SK-MEL-5 (cell line): ENCODE results near the gene RTKN. TPM values are rescaled to one million over a fixed set of nuclear protein-coding genes. Genes with fewer than 3 reads are reported as not detected.

ENCODE experiments used
- total RNA-seq: library from RNA; depleted of rRNA; stranded (reverse); fragments of >200 nt; shearing (Covaris generic); gene quantifications from 2 replicates; pipeline ENCODE4 v1.2.3, GENCODE V29; 2014; rRNA removed

The RTKN gene
- total RNA-seq, 1 experiment from 2014 or later: 59.5 TPM

Other genes with a start within 250 kb of the RTKN start
- 319 and 361 TPM in 2 replicates for gene MTHFD2, start 243.3 kb downstream of the RTKN start, total RNA-seq
- 0.29 and 0.63 TPM in 2 replicates for gene SLC4A5, start 98.5 kb downstream of the RTKN start, total RNA-seq
- gene DCTN1, start 61.6 kb downstream of the RTKN start, total RNA-seq: 136 and 139 TPM in 2 replicates
- 0.53 and 0.85 TPM in 2 replicates for gene C2orf81, start 20.3 kb downstream of the RTKN start, total RNA-seq
- gene WDR54, start 20.2 kb downstream of the RTKN start, total RNA-seq: 26.9 and 27.7 TPM in 2 replicates
- 21.6 and 23.6 TPM in 2 replicates for gene INO80B, start 13.2 kb upstream of the RTKN start, total RNA-seq
- gene WBP1, start 16.5 kb upstream of the RTKN start, total RNA-seq: 45.9 and 52.1 TPM in 2 replicates
- gene MOGS, start 23.4 kb upstream of the RTKN start, total RNA-seq: 68.8 and 73.1 TPM in 2 replicates
- 55.9 and 66.3 TPM in 2 replicates for gene MRPL53, start 30.7 kb upstream of the RTKN start, total RNA-seq
- gene CCDC142, start 41.1 kb upstream of the RTKN start, total RNA-seq: 10.9 and 13.9 TPM in 2 replicates
- gene TTC31, start 41.1 kb upstream of the RTKN start, total RNA-seq: 16.5 and 17.6 TPM in 2 replicates
- 7.7 and 14.9 TPM in 2 replicates for gene LBX2, start 57.7 kb upstream of the RTKN start, total RNA-seq
- 72.8 and 72.9 TPM in 2 replicates for gene PCGF1, start 65.8 kb upstream of the RTKN start, total RNA-seq
- gene TLX2, start 72.5 kb upstream of the RTKN start, total RNA-seq: 0.16 and 0.55 TPM in 2 replicates
- 0.16 and 0.21 TPM in 2 replicates for gene DQX1, start 84.3 kb upstream of the RTKN start, total RNA-seq
- gene AUP1, start 87.8 kb upstream of the RTKN start, total RNA-seq: 366 and 433 TPM in 2 replicates
- 99.6 and 106 TPM in 2 replicates for gene HTRA2, start 88.0 kb upstream of the RTKN start, total RNA-seq
- 29.6 and 30.4 TPM in 2 replicates for gene LOXL3, start 112.0 kb upstream of the RTKN start, total RNA-seq
- gene DOK1, start 112.8 kb upstream of the RTKN start, total RNA-seq: 3.5 and 3.9 TPM in 2 replicates
- 0.08 and 0.21 TPM in 2 replicates for gene M1AP, start 206.4 kb upstream of the RTKN start, total RNA-seq
- 15.1 and 16.3 TPM in 2 replicates for gene SEMA4F, start 212.3 kb upstream of the RTKN start, total RNA-seq